Measurements from ENCODE around the gene TPBGL. TPM values are rescaled to one million over a fixed set of nuclear protein-coding genes. Genes with fewer than 3 reads are reported as not detected.

Gene TPBGL
- total RNA-seq, 1 donor from 2014 or later: 0.31 TPM

- ATAC-seq (no peak), DNase-seq (ENCODE audit: low spot score) (peak; percentile 49)
- intact Hi-C loops (cut with DNase I): loop anchor here (10.0 kb wide), 3 partner anchors 97 to 307 kb away; no protein-coding TSS in a partner anchor
Observed at GRCh38 chr11:75241906-75242644, 1.5 kb downstream of the TPBGL start.

GRCh38 chr11:75242722-75243600, 2.4 kb downstream of the TPBGL start:
- DNase-seq (ENCODE audit: low spot score): peak; percentile 39
- no peak for ATAC-seq
- intact Hi-C loops (cut with DNase I): loop anchor here (10.0 kb wide), 3 partner anchors 98 to 308 kb away; no protein-coding TSS in a partner anchor

- ATAC-seq (no peak), DNase-seq (ENCODE audit: low spot score) (peak; percentile 31)
- intact Hi-C loops (cut with DNase I): loop anchor here (10.0 kb wide), 3 partner anchors 99 to 309 kb away; no protein-coding TSS in a partner anchor
Observed at GRCh38 chr11:75244052-75244814, 3.7 kb downstream of the TPBGL start.

- ATAC-seq (no peak), DNase-seq (ENCODE audit: low spot score) (peak; percentile 21)
- intact Hi-C loops (cut with DNase I): loop anchor here (10.0 kb wide), 3 partner anchors 101 to 311 kb away; no protein-coding TSS in a partner anchor
Observed at GRCh38 chr11:75245356-75246005, 4.9 kb downstream of the TPBGL start.

GRCh38 chr11:75246006-75246670, 5.6 kb downstream of the TPBGL start:
- intact Hi-C loops (cut with DNase I): loop anchor here (10.0 kb wide), 3 partner anchors 101 to 311 kb away; no protein-coding TSS in a partner anchor
- DNase-seq (ENCODE audit: low spot score) (peak; percentile 26), ATAC-seq (no peak)

GRCh38 chr11:75246671-75247350, 6.2 kb downstream of the TPBGL start:
- ATAC-seq (no peak), DNase-seq (ENCODE audit: low spot score) (no peak)
- intact Hi-C loops (cut with DNase I): loop anchor here (10.0 kb wide), 3 partner anchors 102 to 312 kb away; no protein-coding TSS in a partner anchor

GRCh38 chr11:75248924-75249256, 8.3 kb downstream of the TPBGL start:
- ATAC-seq (no peak), DNase-seq (ENCODE audit: low spot score) (no peak)
- intact Hi-C loops (cut with DNase I): loop anchor here (10.0 kb wide), 3 partner anchors 104 to 314 kb away; no protein-coding TSS in a partner anchor

GRCh38 chr11:75249704-75250103, 9.1 kb downstream of the TPBGL start:
- peak; percentile 31 for DNase-seq (ENCODE audit: low spot score)
- intact Hi-C loops (cut with DNase I): loop anchor here (10.0 kb wide), 3 partner anchors 105 to 315 kb away; no protein-coding TSS in a partner anchor

GRCh38 chr11:75254326-75254725, 13.8 kb downstream of the TPBGL start:
- ATAC-seq (no peak), DNase-seq (ENCODE audit: low spot score) (no peak)
- intact Hi-C loops (cut with DNase I): no loop called here

More at GRCh38 chr11:75249704-75250103, 9.1 kb downstream of the TPBGL start:
- ATAC-seq: no peak

- ATAC-seq: no peak
- intact Hi-C loops (cut with DNase I): no loop called here
- peak; percentile 47 for DNase-seq (ENCODE audit: low spot score)
Observed at GRCh38 chr11:75260396-75261170, 20.0 kb downstream of the TPBGL start.

GRCh38 chr11:75261902-75262361, 21.4 kb downstream of the TPBGL start:
- DNase-seq (ENCODE audit: low spot score) (peak; percentile 44), ATAC-seq (no peak)
- intact Hi-C loops (cut with DNase I): no loop called here

GRCh38 chr11:75262436-75262835, 21.9 kb downstream of the TPBGL start:
- DNase-seq (ENCODE audit: low spot score) (peak; percentile 25), ATAC-seq (no peak)
- intact Hi-C loops (cut with DNase I): no loop called here

GRCh38 chr11:75262961-75263852, 22.6 kb downstream of the TPBGL start:
- peak; percentile 51 for DNase-seq (ENCODE audit: low spot score)
- ATAC-seq: peak; percentile 18
- intact Hi-C loops (cut with DNase I): no loop called here

- peak; percentile 9 for ATAC-seq
- intact Hi-C loops (cut with DNase I): no loop called here
- DNase-seq (ENCODE audit: low spot score): peak; percentile 59
Observed at GRCh38 chr11:75263944-75264349, 23.4 kb downstream of the TPBGL start.

GRCh38 chr11:75264356-75264755, 23.8 kb downstream of the TPBGL start:
- DNase-seq (ENCODE audit: low spot score) (peak; percentile 37), ATAC-seq (no peak)
- intact Hi-C loops (cut with DNase I): no loop called here

Data from sciatic nerve (tissue), 2 donors.